ENCODE data around the gene SMURF1. TPM values are rescaled to one million over a fixed set of nuclear protein-coding genes. Genes with fewer than 3 reads are reported as not detected.
"Not testable (repeated sequence)": the region's sequence is repeated elsewhere in the genome, so short reads cannot be mapped to it uniquely, and the experiment has no call there.

Gene SMURF1
- total RNA-seq, 1 donor from 2014 or later, result 11.5 TPM

DNA sequence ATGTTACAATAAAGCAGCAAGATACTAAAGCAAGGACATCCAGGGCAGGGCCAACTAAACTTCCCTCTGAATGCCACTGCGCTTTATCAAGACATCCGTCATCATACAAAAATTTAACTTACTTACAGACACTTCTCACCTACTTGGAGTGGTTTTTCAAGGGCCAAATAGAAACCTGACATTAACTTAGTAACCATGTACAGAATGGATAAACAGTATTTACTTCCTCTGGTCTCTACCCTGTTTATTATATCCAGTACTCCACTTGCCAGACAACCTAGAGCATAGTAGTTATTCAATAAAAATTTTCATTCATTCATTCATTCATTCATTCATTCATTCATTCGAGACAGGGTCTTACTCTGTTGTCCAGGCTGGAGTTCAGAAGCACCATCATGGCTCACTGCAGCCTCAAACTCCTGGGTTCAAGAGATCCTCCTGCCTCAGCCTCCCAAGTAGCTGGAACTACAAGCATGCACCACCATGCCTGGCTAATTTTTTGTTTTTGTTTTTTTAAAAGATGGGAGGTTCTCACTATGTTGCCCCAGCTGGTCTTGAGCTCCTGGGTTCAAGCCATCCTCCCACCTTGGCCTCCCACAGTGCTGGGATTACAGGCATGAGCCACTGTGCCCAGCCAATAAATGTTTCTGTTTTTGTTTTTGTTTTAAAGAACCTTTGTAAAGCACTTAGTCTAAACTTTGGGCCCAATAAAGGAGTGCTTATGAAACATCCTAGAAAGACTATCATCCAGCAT is 19.0 kb downstream of the SMURF1 start:
- no peak for ATAC-seq
- intact Hi-C loops (cut with micrococcal nuclease), result no loop called here
- DNase-seq, result no peak

DNA sequence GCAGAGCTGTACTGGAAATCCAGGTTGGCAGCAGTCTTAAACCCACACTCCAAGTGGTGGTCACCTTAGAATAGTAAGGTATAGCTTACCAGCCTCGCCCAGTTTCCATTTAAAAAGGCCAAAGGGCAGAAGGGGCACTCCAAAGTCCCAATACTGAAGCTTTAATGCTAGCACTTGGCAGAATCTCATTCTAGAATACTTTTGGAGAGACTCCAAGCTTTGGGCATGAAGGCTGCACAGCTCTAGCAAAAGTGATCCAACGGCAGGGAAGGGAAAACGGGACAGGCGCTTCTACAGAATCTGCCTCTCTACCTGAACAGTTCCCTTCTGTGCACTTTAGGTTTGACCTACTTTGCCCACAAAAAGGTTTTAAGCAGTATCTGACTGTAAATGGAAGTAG is 19.7 kb downstream of the SMURF1 start:
- intact Hi-C loops (cut with micrococcal nuclease), result no loop called here
- peak; percentile 11 for ATAC-seq

GRCh38 chr7:99123571-99124033 is 20.3 kb downstream of the SMURF1 start:
- DNase-seq, result no peak
- intact Hi-C loops (cut with micrococcal nuclease), result no loop called here
- peak; percentile 9 for ATAC-seq

More for the DNA sequence above, 19.7 kb downstream of the SMURF1 start:
- no peak for DNase-seq

GRCh38 chr7:99122762-99123161 is 21.1 kb downstream of the SMURF1 start:
- DNase-seq (no peak), ATAC-seq (no peak)
- intact Hi-C loops (cut with micrococcal nuclease), result no loop called here

DNA sequence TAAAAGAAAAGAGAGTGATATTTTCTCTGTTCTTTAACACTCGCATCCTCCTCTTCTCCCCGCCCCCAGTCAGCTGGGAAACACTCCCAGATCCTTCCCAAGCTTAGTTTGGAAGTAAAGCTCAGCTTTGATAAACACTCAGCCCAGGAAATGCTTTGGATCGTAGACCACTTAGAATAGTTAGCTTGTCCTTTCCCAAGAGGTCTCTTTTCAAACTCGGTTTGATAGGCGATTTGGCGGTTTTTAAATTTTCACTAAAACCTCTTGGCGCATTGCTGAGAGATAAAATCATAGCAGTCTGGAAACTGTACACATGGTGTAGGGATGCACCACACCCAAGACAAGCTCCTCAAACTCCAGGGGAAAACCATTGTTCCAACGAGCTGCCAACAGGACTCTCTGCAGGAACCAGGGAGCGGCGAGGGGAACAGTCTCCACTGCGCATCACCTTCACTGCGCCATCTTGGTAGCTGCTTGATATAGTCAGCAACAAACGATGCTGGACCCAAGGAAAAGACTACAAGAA is 22.3 kb downstream of the SMURF1 start:
- intact Hi-C loops (cut with micrococcal nuclease), result no loop called here
- DNase-seq, result peak; percentile 52
- peak; percentile 78 for ATAC-seq

DNA sequence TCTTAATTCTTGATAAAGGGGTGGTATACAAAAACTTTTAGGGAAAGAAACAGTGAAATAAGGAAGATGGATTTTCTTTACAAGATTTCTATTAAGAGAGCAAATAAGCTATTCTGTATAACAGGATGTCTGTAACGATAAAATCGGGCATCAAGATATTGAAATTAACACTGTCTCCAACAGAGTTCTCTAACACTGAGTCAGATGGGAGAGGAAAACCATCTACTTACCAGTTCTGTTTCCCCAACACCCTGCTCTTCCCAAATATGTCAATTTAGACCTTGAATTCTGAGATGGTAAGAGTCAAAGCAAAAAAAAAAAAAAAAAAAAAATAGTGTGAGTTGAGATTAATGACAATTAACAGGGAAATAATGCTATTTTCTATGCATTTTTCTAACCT is 23.0 kb downstream of the SMURF1 start:
- DNase-seq (no peak), ATAC-seq (no peak)
- intact Hi-C loops (cut with micrococcal nuclease), result no loop called here

GRCh38 chr7:99120501-99120900 is 23.4 kb downstream of the SMURF1 start:
- no peak for DNase-seq
- intact Hi-C loops (cut with micrococcal nuclease), result no loop called here
- ATAC-seq, result peak; percentile 50

DNA sequence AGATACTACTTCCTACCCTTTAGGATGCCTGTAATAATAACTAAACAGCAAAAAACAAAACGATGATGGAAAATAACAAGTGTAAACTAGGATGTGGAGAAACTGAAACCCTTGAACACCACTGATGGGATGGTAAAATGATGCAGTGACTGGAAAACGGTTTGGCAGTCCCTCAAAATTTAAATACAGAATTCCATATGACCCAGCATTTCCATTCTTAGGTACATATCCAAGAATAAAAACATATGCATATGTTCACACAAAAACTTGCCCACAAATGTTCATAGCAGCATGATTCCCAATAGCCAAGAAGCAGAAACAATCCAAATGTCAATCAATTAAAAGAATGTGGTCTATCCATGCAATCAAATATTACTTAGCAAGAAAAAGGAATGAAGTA is 25.8 kb downstream of the SMURF1 start:
- no peak for DNase-seq
- no peak for ATAC-seq
- intact Hi-C loops (cut with micrococcal nuclease), result no loop called here

GRCh38 chr7:99116144-99116543 is 27.8 kb downstream of the SMURF1 start:
- DNase-seq (no peak), ATAC-seq (no peak)
- intact Hi-C loops (cut with micrococcal nuclease), result no loop called here

DNA sequence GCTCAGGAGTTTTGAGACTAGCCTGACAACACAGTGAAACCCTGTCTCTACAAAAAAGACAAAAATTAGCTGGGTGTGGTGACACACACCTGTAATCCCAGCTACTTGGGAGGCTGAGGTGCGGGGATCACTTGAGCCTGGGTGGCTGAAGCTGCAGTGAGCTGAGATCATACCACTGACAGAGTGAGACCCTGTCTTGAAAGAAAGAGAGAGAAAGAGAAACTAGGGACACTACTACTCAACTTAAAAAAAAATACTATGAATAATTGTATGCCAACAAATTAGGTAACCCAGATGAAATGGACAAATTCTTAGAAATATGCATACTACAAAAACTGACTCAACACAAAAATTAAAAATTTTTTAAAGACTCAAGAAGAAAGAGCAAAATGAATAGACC is 28.5 kb downstream of the SMURF1 start:
- intact Hi-C loops (cut with micrococcal nuclease), result no loop called here
- DNase-seq (no peak), ATAC-seq (no peak)

DNA sequence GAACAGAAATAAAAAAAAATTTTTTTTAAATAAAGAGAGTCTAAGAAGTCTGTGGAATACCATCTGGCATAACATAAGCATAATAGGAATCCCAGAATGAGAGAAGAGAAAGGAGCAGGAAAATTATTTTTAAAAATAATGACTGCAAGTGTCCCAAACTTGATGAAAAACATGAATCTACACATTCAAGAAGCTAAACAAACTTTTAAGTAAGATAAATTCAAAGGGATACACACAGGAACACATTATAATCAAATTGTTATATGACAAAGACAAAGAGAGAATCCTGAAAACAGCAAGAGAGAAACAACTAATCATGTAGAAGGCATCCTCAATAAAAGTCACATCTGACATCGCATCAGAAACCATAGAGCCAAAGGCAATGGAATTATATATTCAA is 30.9 kb downstream of the SMURF1 start:
- ATAC-seq (no peak), DNase-seq (no peak)
- intact Hi-C loops (cut with micrococcal nuclease), result no loop called here

DNA sequence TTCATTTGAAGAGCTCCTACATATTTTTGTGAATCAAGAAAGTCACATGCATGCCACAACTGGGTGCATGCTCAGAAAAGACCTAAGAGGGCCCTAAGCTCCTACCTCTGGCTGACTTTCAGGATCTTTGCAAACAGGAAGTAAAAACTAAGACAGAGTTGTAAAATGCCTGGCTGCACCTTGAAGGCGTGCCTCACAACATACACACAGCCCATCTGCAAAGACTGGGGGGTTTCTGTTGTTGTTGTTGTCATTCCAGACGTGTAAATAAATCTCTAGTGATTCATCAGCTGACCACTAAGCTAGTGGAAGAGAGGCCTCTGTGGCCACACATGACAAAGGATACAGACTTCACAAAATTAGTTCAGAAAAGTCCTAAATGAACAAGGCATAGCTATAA is 31.8 kb downstream of the SMURF1 start:
- no peak for ATAC-seq
- intact Hi-C loops (cut with micrococcal nuclease), result no loop called here
- no peak for DNase-seq

DNA sequence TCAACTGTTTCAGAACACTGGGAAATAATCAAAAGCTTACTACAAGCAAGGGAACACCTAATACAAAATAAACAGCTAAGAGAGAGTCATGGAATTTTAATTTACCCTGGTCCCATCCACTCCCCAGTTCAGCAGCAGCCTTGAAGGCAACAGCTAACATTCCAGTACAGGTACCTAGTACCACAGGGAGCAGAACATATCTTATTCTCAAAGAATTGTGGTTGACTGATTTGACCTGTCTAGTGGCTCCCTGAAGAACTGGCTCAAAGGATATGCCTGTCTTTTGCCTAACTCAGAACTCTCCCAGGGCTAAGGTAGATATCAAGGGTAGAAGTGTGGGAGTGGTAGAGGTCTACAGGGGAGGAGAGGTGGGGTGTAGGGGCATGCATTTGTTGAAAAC is 32.3 kb downstream of the SMURF1 start:
- DNase-seq (no peak), ATAC-seq (no peak)
- intact Hi-C loops (cut with micrococcal nuclease), result no loop called here

DNA sequence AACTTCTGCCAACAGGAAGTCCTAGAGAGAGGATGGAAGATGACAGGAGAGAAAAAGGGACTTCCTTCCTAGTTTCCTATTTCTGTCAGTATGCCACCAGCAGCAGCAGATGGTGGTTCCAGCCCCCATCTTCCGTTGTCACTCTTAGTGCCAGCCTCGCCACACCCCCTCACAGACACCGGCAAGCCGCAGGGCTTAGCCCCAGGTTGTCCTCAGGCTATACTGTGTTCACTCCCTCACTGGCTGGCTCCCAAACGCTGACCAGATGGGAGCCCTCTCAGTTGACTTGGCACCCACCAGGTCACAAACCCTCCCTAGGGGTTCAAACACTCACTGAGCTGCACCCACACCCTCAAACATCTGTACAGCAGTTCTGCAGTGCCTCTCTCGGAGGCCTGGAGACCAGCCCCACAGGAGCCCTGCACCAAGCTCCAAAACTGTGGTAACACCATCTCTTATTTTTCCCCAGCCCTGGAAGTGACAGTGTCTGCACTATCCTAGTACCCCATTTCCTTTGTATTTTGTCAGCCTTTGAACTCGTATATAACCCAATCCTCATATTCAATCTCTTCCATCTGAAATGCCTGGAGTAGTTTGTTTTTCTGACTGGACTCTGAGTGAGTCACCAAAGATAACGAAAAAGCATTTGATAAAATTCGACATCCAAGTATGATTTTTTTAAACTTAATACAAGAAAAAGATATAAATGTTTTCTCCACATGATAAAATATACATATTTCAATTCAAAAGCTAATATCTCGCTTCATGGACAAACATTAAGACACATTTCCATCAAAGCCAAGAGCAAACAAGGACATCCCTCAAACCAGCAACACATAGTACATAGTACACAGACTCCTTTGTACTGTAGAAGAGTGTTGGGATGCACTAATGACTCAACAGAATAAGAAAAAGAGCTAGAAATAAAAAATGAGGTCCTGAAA is 34.5 kb downstream of the SMURF1 start:
- intact Hi-C loops (cut with micrococcal nuclease), result no loop called here
- peak; percentile 66 for DNase-seq
- ATAC-seq, result peak; percentile 81

- intact Hi-C loops (cut with micrococcal nuclease), result no loop called here
- DNase-seq (no peak), ATAC-seq (peak; percentile 9)
These were observed 35.3 kb downstream of the SMURF1 start for GRCh38 chr7:99108613-99109012.

GRCh38 chr7:99106821-99107241 is 37.1 kb downstream of the SMURF1 start:
- DNase-seq (no peak), ATAC-seq (no peak)
- intact Hi-C loops (cut with micrococcal nuclease), result no loop called here

DNA sequence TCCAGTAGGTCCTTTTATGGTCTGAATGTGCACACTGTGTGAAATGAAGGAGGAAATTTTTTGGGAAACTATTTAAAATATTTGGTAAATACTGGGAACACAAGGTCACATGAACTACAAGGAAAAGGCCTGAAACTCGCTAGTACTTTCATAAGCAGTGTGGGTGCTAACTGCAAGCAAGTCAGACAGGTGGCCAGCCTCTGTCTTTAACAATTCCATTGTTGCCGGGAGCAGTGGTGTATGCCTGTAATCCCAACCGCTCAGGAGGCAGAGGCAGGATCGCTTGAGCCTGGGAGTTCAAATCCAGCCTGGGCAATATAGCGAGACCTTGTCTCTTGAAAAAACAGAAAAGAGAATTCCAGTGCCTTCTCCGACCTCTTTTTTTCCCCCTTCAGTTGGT is 37.5 kb downstream of the SMURF1 start:
- DNase-seq (no peak), ATAC-seq (no peak)
- intact Hi-C loops (cut with micrococcal nuclease), result no loop called here

DNA sequence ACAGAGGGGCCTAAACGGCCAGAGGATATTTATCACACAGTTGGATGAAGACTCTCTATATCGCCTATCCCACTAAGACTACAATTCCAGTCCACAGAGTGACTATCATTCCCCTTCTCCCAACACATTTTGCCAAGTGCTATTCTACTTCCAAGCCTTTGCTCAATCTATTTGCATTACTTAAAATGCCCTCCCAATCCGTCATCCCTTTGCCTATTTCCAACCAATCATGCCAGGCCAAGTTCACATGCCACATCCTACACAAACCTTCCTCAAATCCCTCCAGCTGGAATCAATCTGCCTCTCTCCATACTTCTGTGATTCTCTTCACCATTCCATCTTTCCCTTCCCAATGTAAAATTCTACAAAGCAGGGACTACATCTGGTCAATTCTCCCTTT is 38.2 kb downstream of the SMURF1 start:
- intact Hi-C loops (cut with micrococcal nuclease), result no loop called here
- DNase-seq, result no peak
- no peak for ATAC-seq

GRCh38 chr7:99104631-99105030 is 39.3 kb downstream of the SMURF1 start:
- intact Hi-C loops (cut with micrococcal nuclease), result no loop called here
- ATAC-seq (no peak), DNase-seq (no peak)

DNA sequence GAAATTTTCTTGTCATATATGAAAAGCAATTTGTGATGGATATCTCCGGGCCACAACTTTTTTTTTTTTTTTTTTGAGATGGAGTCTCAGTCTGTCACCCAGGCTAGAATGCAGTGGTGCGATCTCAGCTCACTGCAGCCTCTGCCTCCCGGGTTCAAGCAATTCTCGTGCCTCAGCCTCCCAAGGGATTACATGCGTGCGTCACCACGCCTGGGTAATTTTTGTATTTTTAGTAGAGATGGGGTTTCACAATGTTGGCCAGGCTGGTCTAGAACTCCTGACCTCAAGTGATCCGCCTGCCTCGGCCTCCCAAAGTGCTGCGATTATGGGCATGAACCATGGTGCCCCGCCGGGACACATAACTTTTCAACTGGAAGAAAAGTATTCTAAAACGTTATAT is 40.1 kb downstream of the SMURF1 start:
- intact Hi-C loops (cut with micrococcal nuclease); ATAC-seq; DNase-seq: not testable (repeated sequence)
